Measurements from ENCODE around the gene SBF2. TPM values are rescaled to one million over a fixed set of nuclear protein-coding genes. Genes with fewer than 3 reads are reported as not detected.

The SBF2 gene
- total and polyA plus RNA-seq, 2 of the 13 experiments (the other 11 are each of a cell fraction or from before 2014, with no cell fraction given) = 24.0 to 45.8 TPM

- H3K4me2 ChIP-seq (ENCODE audit: low read depth, low read length) = no peak overlapping the region
- peaks cover 6% of the 10 kb centered on the region; the same call in 1 of the 2 replicates for H3K9me3 ChIP-seq (ENCODE audit: low read length)
- no TSS peak for BruUV-seq (replicated peaks)
- no peaks in the 10 kb centered on the region for H3K4me1 ChIP-seq (ENCODE audit: insufficient read depth, low read length)
- FAIRE-seq = no peak
- WGBS (ENCODE audit: low lambda C conversion rate) = 77% methylated on average over 4 of the region's 4 CpGs
- no peak overlapping the region for H2AFZ ChIP-seq (ENCODE audit: low read length)
- no peak for ATAC-seq
- POLR2A ChIA-PET = no interaction called here
- H3K9ac ChIP-seq (ENCODE audit: insufficient read depth, low read depth, low read length) = no peak overlapping the region
- H3K27ac ChIP-seq (ENCODE audit: extremely low read length, insufficient read depth, low read length) = no peak overlapping the region
- no peak for TF ChIP-seq ZNF44 (CRISPR knock-in tag; IDR thresholded peaks at IDR 0.05)
- no peak for TF ChIP-seq TRIM24 (CRISPR knock-in tag; IDR thresholded peaks at IDR 0.05)
- TF ChIP-seq, protein P1, sequence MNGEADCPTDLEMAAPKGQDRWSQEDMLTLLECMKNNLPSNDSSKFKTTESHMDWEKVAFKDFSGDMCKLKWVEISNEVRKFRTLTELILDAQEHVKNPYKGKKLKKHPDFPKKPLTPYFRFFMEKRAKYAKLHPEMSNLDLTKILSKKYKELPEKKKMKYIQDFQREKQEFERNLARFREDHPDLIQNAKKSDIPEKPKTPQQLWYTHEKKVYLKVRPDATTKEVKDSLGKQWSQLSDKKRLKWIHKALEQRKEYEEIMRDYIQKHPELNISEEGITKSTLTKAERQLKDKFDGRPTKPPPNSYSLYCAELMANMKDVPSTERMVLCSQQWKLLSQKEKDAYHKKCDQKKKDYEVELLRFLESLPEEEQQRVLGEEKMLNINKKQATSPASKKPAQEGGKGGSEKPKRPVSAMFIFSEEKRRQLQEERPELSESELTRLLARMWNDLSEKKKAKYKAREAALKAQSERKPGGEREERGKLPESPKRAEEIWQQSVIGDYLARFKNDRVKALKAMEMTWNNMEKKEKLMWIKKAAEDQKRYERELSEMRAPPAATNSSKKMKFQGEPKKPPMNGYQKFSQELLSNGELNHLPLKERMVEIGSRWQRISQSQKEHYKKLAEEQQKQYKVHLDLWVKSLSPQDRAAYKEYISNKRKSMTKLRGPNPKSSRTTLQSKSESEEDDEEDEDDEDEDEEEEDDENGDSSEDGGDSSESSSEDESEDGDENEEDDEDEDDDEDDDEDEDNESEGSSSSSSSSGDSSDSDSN (CRISPR knock-in tag; IDR thresholded peaks at IDR 0.05) = no peak
- no peak for TF ChIP-seq JUN (CRISPR knock-in tag; IDR thresholded peaks at IDR 0.05)
- TF ChIP-seq ZNF557 (CRISPR knock-in tag; IDR thresholded peaks at IDR 0.05) = no peak
- TF ChIP-seq RXRB (CRISPR knock-in tag; IDR thresholded peaks at IDR 0.05; ENCODE audit: borderline replicate concordance) = no peak
- TF ChIP-seq ZNF501 (CRISPR knock-in tag; IDR thresholded peaks at IDR 0.05) = no peak
- TF ChIP-seq TP53 (CRISPR knock-in tag; conservative IDR thresholded peaks at IDR 0.05) = no peak
- TF ChIP-seq, protein P2, sequence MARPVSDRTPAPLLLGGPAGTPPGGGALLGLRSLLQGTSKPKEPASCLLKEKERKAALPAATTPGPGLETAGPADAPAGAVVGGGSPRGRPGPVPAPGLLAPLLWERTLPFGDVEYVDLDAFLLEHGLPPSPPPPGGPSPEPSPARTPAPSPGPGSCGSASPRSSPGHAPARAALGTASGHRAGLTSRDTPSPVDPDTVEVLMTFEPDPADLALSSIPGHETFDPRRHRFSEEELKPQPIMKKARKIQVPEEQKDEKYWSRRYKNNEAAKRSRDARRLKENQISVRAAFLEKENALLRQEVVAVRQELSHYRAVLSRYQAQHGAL (CRISPR knock-in tag; IDR thresholded peaks at IDR 0.05; ENCODE audit: not compliant biosample characterization) = no peak
- TF ChIP-seq, protein P3, sequence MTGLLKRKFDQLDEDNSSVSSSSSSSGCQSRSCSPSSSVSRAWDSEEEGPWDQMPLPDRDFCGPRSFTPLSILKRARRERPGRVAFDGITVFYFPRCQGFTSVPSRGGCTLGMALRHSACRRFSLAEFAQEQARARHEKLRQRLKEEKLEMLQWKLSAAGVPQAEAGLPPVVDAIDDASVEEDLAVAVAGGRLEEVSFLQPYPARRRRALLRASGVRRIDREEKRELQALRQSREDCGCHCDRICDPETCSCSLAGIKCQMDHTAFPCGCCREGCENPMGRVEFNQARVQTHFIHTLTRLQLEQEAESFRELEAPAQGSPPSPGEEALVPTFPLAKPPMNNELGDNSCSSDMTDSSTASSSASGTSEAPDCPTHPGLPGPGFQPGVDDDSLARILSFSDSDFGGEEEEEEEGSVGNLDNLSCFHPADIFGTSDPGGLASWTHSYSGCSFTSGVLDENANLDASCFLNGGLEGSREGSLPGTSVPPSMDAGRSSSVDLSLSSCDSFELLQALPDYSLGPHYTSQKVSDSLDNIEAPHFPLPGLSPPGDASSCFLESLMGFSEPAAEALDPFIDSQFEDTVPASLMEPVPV (CRISPR knock-in tag; IDR thresholded peaks at IDR 0.05) = no peak
- H3K36me3 ChIP-seq (replicated peaks in 1 of 2; ENCODE audit: control insufficient read depth in 1 of 2, insufficient read depth in 2 of 2, low read length in 2 of 2) = no peaks in the 10 kb centered on the region
- H4K20me1 ChIP-seq (ENCODE audit: insufficient read depth, low read length) = no peaks in the 10 kb centered on the region
- in situ Hi-C loops (cut with HindIII; ENCODE audit: extremely low pct_ligation_motif_present, low pct_unique_long_range_greater_than_20kb) (no loop called here), intact Hi-C loops (cut with micrococcal nuclease; ENCODE audit: unreplicated experiment) (no loop called here)
- H3K4me3 ChIP-seq (replicated peaks in 1 of 3; ENCODE audit: insufficient read depth in 1 of 3, low read depth in 2 of 3, low read length in 3 of 3) = no peak overlapping the region
- no peak for DNase-seq (ENCODE audit: low spot score)
- no peaks in the 10 kb centered on the region for H3K27me3 ChIP-seq (ENCODE audit: control insufficient read depth in 1 of 2, insufficient read depth in 2 of 2, low read length in 2 of 2)
- peaks cover 3% of the 10 kb centered on the region for H3K79me2 ChIP-seq (ENCODE audit: insufficient read depth, low read length)
- CTCF ChIA-PET (ENCODE audit: low intra/inter-chr PET ratio, low total read pairs) = no interaction called here
These were observed 227.6 kb downstream of the SBF2 start for GRCh38 chr11:10066441-10066840.
